GM23338 (cell line): Measurements from ENCODE around the gene DDX27. TPM values are rescaled to one million over a fixed set of nuclear protein-coding genes. Genes with fewer than 3 reads are reported as not detected.

Source experiments
- ATAC-seq: fragments of 200-7000 bp; cut with Tn5 transposase; 3 replicates; pipeline ENCODE4 v1.9.1; 2020
- DNase-seq: peaks from one replicate; pipeline ENCODE4 v3.0.0-alpha.2; 2015; ENCODE audit warnings: low spot score
- H2AFZ ChIP-seq: fragments of 200-600 bp; sonication (generic); 2 replicates; pipeline ENCODE4 v1.8.0; 2016; ENCODE audit warnings: antibody characterized with exemption, mild to moderate bottlenecking, moderate library complexity
- H3F3A ChIP-seq: fragments of 200-600 bp; sonication (generic); replicated peaks from 2 replicates; pipeline ENCODE4 v1.8.0; 2017; ENCODE audit warnings: antibody characterized with exemption, mixed run types, low read depth
- H3K27ac ChIP-seq: fragments of 200-600 bp; sonication (generic); 2 replicates; pipeline ENCODE4 v1.6.1; 2016; ENCODE audit warnings: low read depth
- H3K27me3 ChIP-seq: fragments of 200-600 bp; sonication (generic); 2 replicates; pipeline ENCODE4 v1.8.0; 2016; ENCODE audit warnings: mild to moderate bottlenecking, mixed run types, moderate library complexity; ENCODE audit not compliant: insufficient read depth
- H3K36me3 ChIP-seq: fragments of 200-600 bp; sonication (generic); 2 replicates; pipeline ENCODE4 v1.8.0; 2016; ENCODE audit warnings: mild to moderate bottlenecking; ENCODE audit not compliant: insufficient read depth
- H3K4me1 ChIP-seq: fragments of 200-600 bp; sonication (generic); 2 replicates; pipeline ENCODE4 v1.8.0; 2016; ENCODE audit warnings: mild to moderate bottlenecking, moderate library complexity; ENCODE audit not compliant: insufficient read depth
- H3K4me2 ChIP-seq: fragments of 200-600 bp; sonication (generic); 2 replicates; pipeline ENCODE4 v1.7.1; 2017; ENCODE audit warnings: mixed run types
- H3K4me3 ChIP-seq: fragments of 200-600 bp; sonication (generic); 2 replicates; pipeline ENCODE4 v1.6.1; 2016; ENCODE audit warnings: mixed run types
- H3K79me2 ChIP-seq: fragments of 200-600 bp; sonication (generic); replicated peaks from 2 replicates; pipeline ENCODE4 v1.8.0; 2017; ENCODE audit warnings: mild to moderate bottlenecking; ENCODE audit not compliant: insufficient read depth
- H3K9me2 ChIP-seq: fragments of 200-600 bp; sonication (generic); 2 replicates; pipeline ENCODE4 v1.8.0; 2017; ENCODE audit not compliant: insufficient read depth
- H4K20me1 ChIP-seq: fragments of 200-600 bp; sonication (generic); replicated peaks from 2 replicates; pipeline ENCODE4 v1.8.0; 2017; ENCODE audit warnings: mild to moderate bottlenecking; ENCODE audit not compliant: insufficient read depth
- H3K27ac Mint-ChIP-seq: 2 replicates; pipeline ENCODE4 v1.8.0; 2020; ENCODE audit warnings: inconsistent platforms, mild to moderate bottlenecking, moderate library complexity, mixed read lengths
- H3K27me3 Mint-ChIP-seq: 3 replicates; pipeline ENCODE4 v1.8.0; 2022; ENCODE audit warnings: low read depth, mild to moderate bottlenecking, moderate library complexity, mixed read lengths, inconsistent platforms; ENCODE audit not compliant: insufficient read depth, poor library complexity
- H3K36me3 Mint-ChIP-seq: 3 replicates; pipeline ENCODE4 v1.8.0; 2021; ENCODE audit warnings: low read depth, mild to moderate bottlenecking, inconsistent platforms, moderate library complexity, mixed read lengths
- H3K4me1 Mint-ChIP-seq: 3 replicates; pipeline ENCODE4 v1.8.0; 2020; ENCODE audit warnings: mild to moderate bottlenecking, inconsistent platforms, mixed read lengths
- H3K4me3 Mint-ChIP-seq: 3 replicates; pipeline ENCODE4 v1.8.0; 2021; ENCODE audit warnings: moderate library complexity, mild to moderate bottlenecking, inconsistent platforms, mixed read lengths
- H3K9me3 Mint-ChIP-seq: 3 replicates; pipeline ENCODE4 v1.8.0; 2020; ENCODE audit warnings: moderate library complexity, mild to moderate bottlenecking, inconsistent platforms, mixed read lengths
- CREB1 ChIP-seq: fragments of 250-450 bp; sonication (Bioruptor Pico); IDR thresholded peaks from 2 replicates; pipeline ENCODE4 v1.5.0; 2020; ENCODE audit warnings: low read depth, mild to moderate bottlenecking, moderate library complexity
- EZH2 ChIP-seq: fragments of 200-600 bp; sonication (generic); IDR thresholded peaks from one replicate; pipeline ENCODE4 v1.8.0; 2017; ENCODE audit warnings: antibody characterized with exemption, mild to moderate bottlenecking, low read depth; ENCODE audit not compliant: unreplicated experiment
- EZH2phosphoT487 ChIP-seq: fragments of 200-600 bp; sonication (generic); IDR thresholded peaks from one replicate; pipeline ENCODE4 v1.8.1; 2018; ENCODE audit warnings: antibody characterized with exemption; ENCODE audit not compliant: unreplicated experiment
- POLR2AphosphoS5 ChIP-seq: IDR thresholded peaks from 2 replicates; pipeline ENCODE4 v1.6.1; 2016; ENCODE audit warnings: antibody characterized with exemption, low read depth
- REST ChIP-seq: IDR thresholded peaks from one replicate; pipeline ENCODE4 v1.6.1; 2018; ENCODE audit warnings: antibody characterized with exemption; ENCODE audit not compliant: unreplicated experiment
- STAT1 ChIP-seq: IDR thresholded peaks from one replicate; pipeline ENCODE4 v1.6.1; 2016; ENCODE audit warnings: antibody characterized with exemption; ENCODE audit not compliant: unreplicated experiment
- ZNF462 ChIP-seq: fragments of 250-450 bp; sonication (Bioruptor Pico); IDR thresholded peaks from 2 replicates; pipeline ENCODE4 v1.5.0; 2020; ENCODE audit warnings: mild to moderate bottlenecking, moderate library complexity
- polyA plus RNA-seq: library from polyadenylated mRNA; unstranded; fragments of >200 nt; fragmentation: Nextera tagmentation; extraction: Ambion mirVana; gene quantifications from 2 replicates; pipeline ENCODE4 v1.2.1, GENCODE V29; 2016
- total RNA-seq: library from RNA; depleted of rRNA; stranded (reverse); fragments of >200 nt; shearing (Covaris generic); gene quantifications from 2 replicates; pipeline ENCODE4 v1.2.3, GENCODE V29; 2014

DDX27 gene
- total and polyA plus RNA-seq, 2 experiments from 2014 or later: 53.3 to 81.3 TPM

DNA sequence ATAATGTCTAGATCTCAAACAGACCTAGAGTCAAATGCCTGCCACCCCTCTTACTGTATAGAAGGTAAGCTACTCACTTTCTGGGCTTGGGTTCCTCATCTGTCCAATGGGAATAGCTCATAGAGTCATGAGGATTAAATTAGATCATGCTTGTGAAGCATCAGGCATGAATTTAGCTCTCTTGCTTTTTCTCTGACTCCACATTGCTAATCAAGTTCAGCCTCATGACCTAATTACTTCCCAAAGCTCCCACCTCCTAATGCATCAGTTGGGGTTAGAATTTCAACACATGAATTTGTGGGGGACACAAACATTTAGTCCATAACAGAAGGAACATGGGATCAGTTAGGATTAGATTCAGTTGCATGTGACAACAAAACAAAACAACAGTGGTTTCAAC lies 4.6 kb upstream of the DDX27 start (continued):
- TF ChIP-seq ZNF462 (CRISPR knock-in tag) (no peak), EZH2phosphoT487 (no peak), POLR2AphosphoS5 (no peak), EZH2 (no peak)

- H3K27ac ChIP-seq: no peak overlapping the region
- H3K9me2 ChIP-seq: peaks cover 3% of the 10 kb centered on the region; the same call in 1 of the 2 replicates
- peaks cover 5% of the 10 kb centered on the region for H3K4me1 ChIP-seq
- no peak overlapping the region for H3K4me2 ChIP-seq
- H2AFZ ChIP-seq: no peak overlapping the region
- H3K4me3 ChIP-seq: no peak overlapping the region
- Mint-ChIP-seq H3K9me3 (peaks cover 6% of the 10 kb centered on the region), H3K36me3 (peaks cover 2% of the 10 kb centered on the region; the same call in 1 of the 3 replicates), H3K27me3 (peaks cover 9% of the 10 kb centered on the region), H3K27ac (no peak overlapping the region), H3K4me3 (no peak overlapping the region), H3K4me1 (peaks cover 10% of the 10 kb centered on the region)
- peaks cover 8% of the 10 kb centered on the region for H3K79me2 ChIP-seq
- no peaks in the 10 kb centered on the region for H3K36me3 ChIP-seq
- no peak for ATAC-seq
- H4K20me1 ChIP-seq: 0 out of 2 replicates have a peak, but pooled peaks cover 3% of the 10 kb centered on the region
- H3F3A ChIP-seq: no peaks in the 10 kb centered on the region
- no peaks in the 10 kb centered on the region for H3K27me3 ChIP-seq
- no peak for DNase-seq
- TF ChIP-seq CREB1 (CRISPR knock-in tag) (no peak), REST (no peak), STAT1 (no peak)
Observed at GRCh38 chr20:49215232-49215631, 4.0 kb upstream of the DDX27 start.
